Measurements from ENCODE around the gene ARHGAP15. TPM values are rescaled to one million over a fixed set of nuclear protein-coding genes. Genes with fewer than 3 reads are reported as not detected.

Gene ARHGAP15
- total RNA-seq, 2 experiments from 2014 or later, result 72.1 to 98.4 TPM

- Histone ChIP-seq H3K4me3 (ENCODE audit: low read depth, low read length, poor library complexity, severe bottlenecking) (no peak overlapping the region), H3K9me2 (ENCODE audit: insufficient read depth, low read length) (no peaks in the 10 kb centered on the region), H3K9me3 (ENCODE audit: low read length) (no peaks in the 10 kb centered on the region), H3K27ac (ENCODE audit: low read depth, low read length, poor library complexity, severe bottlenecking) (no peak overlapping the region), H4K20me1 (ENCODE audit: insufficient read depth, low read length) (no peaks in the 10 kb centered on the region), H3K4me2 (ENCODE audit: low read length) (no peak overlapping the region), H3K4me1 (ENCODE audit: insufficient read depth, low read length, poor library complexity, severe bottlenecking) (no peaks in the 10 kb centered on the region), H2AFZ (ENCODE audit: low read length) (no peak overlapping the region), H3K36me3 (ENCODE audit: insufficient read depth, low read length) (peaks cover 5% of the 10 kb centered on the region; the same call in 1 of the 2 replicates), H3K79me2 (ENCODE audit: insufficient read depth, low read depth, low read length) (no peaks in the 10 kb centered on the region)
- CTCF ChIA-PET (ENCODE audit: unreplicated experiment), result no interaction called here
- DNase-seq (ENCODE audit: low spot score), result no peak
- TF ChIP-seq EZH2phosphoT487 (IDR thresholded peaks at IDR 0.05; ENCODE audit: borderline replicate concordance, low read depth, low read length) (no peak), CTCF (conservative IDR thresholded peaks at IDR 0.05; ENCODE audit: low read length) (no peak)
- POLR2A ChIA-PET, result interaction anchor here (0.6 to 1.0 kb wide), 2 partner anchors 9 to 736 kb away, joined by 3 read pairs; no protein-coding TSS in a partner anchor
- intact Hi-C loops (cut with micrococcal nuclease; ENCODE audit: unreplicated experiment), result no loop called here
- BruUV-seq (replicated peaks), result no TSS peak
Observed at GRCh38 chr2:143771939-143772338, 642.7 kb downstream of the ARHGAP15 start.

GRCh38 chr2:143776526-143777297 is 647.5 kb downstream of the ARHGAP15 start:
- ChIA-PET CTCF (ENCODE audit: unreplicated experiment) (no interaction called here), POLR2A (no interaction called here)
- intact Hi-C loops (cut with micrococcal nuclease; ENCODE audit: unreplicated experiment), result no loop called here
- no peak overlapping the region for H3K4me2 ChIP-seq (ENCODE audit: low read length)
- DNase-seq (ENCODE audit: low spot score), result no peak
- no peaks in the 10 kb centered on the region for H3K79me2 ChIP-seq (ENCODE audit: insufficient read depth, low read depth, low read length)
- no peak overlapping the region for H3K27ac ChIP-seq (ENCODE audit: low read depth, low read length, poor library complexity, severe bottlenecking)
- BruUV-seq (replicated peaks), result no TSS peak
- no peak for TF ChIP-seq CTCF (conservative IDR thresholded peaks at IDR 0.05; ENCODE audit: low read length)
- TF ChIP-seq EZH2phosphoT487 (IDR thresholded peaks at IDR 0.05; ENCODE audit: borderline replicate concordance, low read depth, low read length), result no peak
- H2AFZ ChIP-seq (ENCODE audit: low read length), result no peak overlapping the region
- H4K20me1 ChIP-seq (ENCODE audit: insufficient read depth, low read length), result no peaks in the 10 kb centered on the region
- no peaks in the 10 kb centered on the region for H3K9me3 ChIP-seq (ENCODE audit: low read length)
- no peak overlapping the region for H3K4me3 ChIP-seq (ENCODE audit: low read depth, low read length, poor library complexity, severe bottlenecking)
- no peaks in the 10 kb centered on the region for H3K9me2 ChIP-seq (ENCODE audit: insufficient read depth, low read length)
- H3K4me1 ChIP-seq (ENCODE audit: insufficient read depth, low read length, poor library complexity, severe bottlenecking), result no peaks in the 10 kb centered on the region
- no peaks in the 10 kb centered on the region for H3K36me3 ChIP-seq (ENCODE audit: insufficient read depth, low read length)

- Histone ChIP-seq H3K9me3 (ENCODE audit: low read length) (no peaks in the 10 kb centered on the region), H3K4me3 (ENCODE audit: low read depth, low read length, poor library complexity, severe bottlenecking) (no peak overlapping the region), H3K4me2 (ENCODE audit: low read length) (no peak overlapping the region), H3K36me3 (ENCODE audit: insufficient read depth, low read length) (no peaks in the 10 kb centered on the region), H3K4me1 (ENCODE audit: insufficient read depth, low read length, poor library complexity, severe bottlenecking) (no peaks in the 10 kb centered on the region), H3K79me2 (ENCODE audit: insufficient read depth, low read depth, low read length) (no peaks in the 10 kb centered on the region), H3K9me2 (ENCODE audit: insufficient read depth, low read length) (no peaks in the 10 kb centered on the region), H2AFZ (ENCODE audit: low read length) (no peak overlapping the region), H4K20me1 (ENCODE audit: insufficient read depth, low read length) (no peaks in the 10 kb centered on the region), H3K27ac (ENCODE audit: low read depth, low read length, poor library complexity, severe bottlenecking) (no peak overlapping the region)
- ChIA-PET POLR2A (no interaction called here), CTCF (ENCODE audit: unreplicated experiment) (no interaction called here)
- no peak for DNase-seq (ENCODE audit: low spot score)
- BruUV-seq (replicated peaks), result no TSS peak
- TF ChIP-seq CTCF (conservative IDR thresholded peaks at IDR 0.05; ENCODE audit: low read length), result no peak
- no peak for TF ChIP-seq EZH2phosphoT487 (IDR thresholded peaks at IDR 0.05; ENCODE audit: borderline replicate concordance, low read depth, low read length)
- intact Hi-C loops (cut with micrococcal nuclease; ENCODE audit: unreplicated experiment), result no loop called here
Observed at GRCh38 chr2:143779021-143779420, 649.8 kb downstream of the ARHGAP15 start.

Measured in OCI-LY7 (cell line).